GM19328 (cell line): ENCODE data around the gene EMILIN2.

Experiments used
- ATAC-seq: cut with Tn5 transposase; IDR thresholded peaks from one replicate; pipeline ENCODE4 v1.9.1; 2021; ENCODE audit warnings: mild to moderate bottlenecking, moderate library complexity; ENCODE audit not compliant: unreplicated experiment

The EMILIN2 gene

GRCh38 chr18:2948038-2948437 lies 101.2 kb downstream of the EMILIN2 start:
- ATAC-seq, result no peak

- no peak for ATAC-seq
Observed at GRCh38 chr18:2952605-2953004, 105.8 kb downstream of the EMILIN2 start.

DNA sequence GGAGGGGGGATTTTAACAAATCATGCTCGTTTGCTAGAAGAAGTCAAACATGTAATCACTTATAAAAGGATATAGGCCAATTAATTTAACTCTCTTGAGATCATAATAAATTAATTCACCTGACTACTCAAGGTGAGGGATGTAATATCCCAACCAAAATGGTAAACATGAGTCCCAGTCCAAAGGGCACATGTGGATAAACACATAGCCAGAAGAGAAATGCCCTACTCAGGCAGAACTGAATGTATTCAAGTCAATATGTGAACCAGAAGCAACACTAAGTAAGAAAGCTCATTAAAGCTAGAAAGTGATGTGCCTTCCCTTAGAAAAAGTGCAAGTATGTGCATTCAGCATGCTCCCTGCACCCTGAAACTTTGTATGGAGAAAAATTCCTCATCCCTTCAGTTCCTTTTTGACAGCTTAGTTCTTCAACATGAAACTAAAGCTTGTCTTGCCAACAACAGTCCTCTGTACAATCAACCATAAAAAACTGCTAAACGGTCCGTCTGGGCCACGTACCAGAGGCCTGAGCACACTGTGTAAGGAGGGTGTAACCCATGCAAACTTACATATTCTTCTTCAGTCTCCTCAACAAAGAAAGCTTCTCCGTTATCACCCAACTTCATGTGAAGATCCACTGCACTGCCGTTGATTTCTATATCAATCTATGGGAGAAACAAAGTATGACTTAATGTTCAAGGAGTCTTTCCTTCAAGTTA lies 107.3 kb downstream of the EMILIN2 start:
- ATAC-seq, result no peak

DNA sequence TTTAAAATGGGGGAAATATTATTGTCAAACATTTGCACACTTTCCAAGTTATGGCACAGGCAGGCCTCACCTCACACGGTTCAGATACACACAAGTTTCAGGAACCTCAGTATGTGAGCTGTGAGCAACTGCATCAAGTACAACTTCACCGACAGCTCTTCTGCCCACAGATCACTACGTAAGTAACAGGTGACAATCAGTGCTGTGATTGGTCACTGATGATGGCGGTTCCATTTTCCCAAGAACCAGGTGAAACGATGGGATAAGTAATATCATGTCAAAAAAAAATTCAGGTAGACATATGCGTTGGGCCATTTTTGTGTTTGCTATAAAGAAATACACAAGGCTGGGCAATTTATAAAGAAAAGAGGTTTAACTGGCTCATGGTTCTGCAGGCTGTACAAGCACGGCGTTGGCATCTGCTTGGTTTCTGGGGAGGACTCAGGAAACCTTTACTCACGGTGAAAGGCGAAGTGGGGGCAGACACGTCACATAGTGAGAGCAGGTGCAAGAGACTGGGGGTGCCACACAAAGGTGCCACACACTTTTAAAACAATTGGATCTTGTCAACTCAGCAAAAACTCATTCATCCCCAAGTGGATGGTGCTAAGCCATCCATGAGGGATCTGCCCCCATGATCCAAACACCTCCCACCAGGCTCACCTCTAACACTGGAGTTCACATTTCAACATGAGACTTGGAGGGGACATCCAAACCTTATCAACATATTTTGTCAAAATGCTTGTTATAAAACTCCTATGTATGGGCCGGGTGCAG lies 108.3 kb downstream of the EMILIN2 start:
- no peak for ATAC-seq

- no peak for ATAC-seq
Observed at GRCh38 chr18:2956056-2956455, 109.2 kb downstream of the EMILIN2 start.

DNA sequence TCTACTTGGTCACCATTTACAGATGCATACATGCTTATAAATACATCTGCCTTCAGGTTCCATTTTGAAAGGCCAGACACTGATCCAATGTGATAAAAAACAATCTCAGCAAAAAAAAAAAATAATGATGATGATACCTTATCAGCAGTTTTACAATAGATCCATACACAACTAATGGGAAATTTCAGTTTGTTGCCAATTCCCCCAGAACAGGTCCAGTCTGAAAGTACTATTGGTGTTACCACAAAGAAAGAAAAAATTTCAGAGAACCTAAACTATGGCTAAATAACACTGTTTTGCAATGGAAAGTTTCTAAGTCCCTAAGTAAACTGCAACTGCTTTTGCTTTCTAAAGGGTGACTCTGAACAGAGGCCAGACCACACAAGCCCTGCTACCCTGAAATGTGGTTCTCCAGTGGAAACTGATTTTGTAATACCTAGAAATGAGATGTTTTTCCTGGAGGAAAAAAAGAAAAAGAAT lies 112.1 kb downstream of the EMILIN2 start:
- peak; percentile 46 for ATAC-seq

GRCh38 chr18:2959341-2959740 lies 112.5 kb downstream of the EMILIN2 start:
- ATAC-seq, result no peak

GRCh38 chr18:2960983-2961696 lies 114.3 kb downstream of the EMILIN2 start:
- no peak for ATAC-seq

DNA sequence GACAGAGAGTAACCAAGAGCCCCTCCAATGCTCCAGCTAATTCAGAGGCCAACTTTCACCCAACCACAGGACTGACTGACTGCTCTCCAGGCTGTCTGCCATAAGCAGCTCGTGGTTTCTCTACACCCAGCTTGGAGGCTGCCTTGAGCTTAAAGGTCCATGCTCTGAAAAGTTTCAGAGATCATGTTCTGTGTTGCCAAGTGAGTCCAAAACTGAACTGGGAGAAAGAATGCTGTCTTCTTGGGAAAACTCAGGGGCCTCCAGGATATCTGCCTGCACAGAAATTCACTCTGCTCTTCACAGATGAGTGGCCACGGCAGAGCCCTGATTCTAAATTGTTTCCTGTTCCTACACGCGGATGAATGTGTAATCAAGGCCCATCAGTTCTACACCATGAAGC lies 115.0 kb downstream of the EMILIN2 start:
- ATAC-seq, result no peak

DNA sequence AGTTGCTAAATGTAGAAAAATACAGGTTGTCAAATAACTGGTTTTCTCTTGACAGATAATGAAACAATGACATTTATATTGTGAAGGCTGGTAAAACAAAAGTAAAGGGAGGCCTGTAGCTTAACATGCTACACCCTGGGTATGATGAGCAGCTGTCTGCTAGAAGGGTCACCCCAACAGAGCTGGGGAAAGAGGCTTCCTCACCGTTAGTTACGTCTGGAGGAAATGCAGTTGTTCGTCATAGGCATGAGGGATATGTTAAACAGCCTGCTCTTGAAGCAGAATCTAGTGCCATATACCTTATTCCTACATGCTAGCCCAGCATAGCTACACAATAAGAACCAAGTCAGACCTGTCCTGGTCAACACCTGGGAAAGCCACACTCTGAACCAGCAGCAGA lies 116.2 kb downstream of the EMILIN2 start:
- ATAC-seq, result no peak

DNA sequence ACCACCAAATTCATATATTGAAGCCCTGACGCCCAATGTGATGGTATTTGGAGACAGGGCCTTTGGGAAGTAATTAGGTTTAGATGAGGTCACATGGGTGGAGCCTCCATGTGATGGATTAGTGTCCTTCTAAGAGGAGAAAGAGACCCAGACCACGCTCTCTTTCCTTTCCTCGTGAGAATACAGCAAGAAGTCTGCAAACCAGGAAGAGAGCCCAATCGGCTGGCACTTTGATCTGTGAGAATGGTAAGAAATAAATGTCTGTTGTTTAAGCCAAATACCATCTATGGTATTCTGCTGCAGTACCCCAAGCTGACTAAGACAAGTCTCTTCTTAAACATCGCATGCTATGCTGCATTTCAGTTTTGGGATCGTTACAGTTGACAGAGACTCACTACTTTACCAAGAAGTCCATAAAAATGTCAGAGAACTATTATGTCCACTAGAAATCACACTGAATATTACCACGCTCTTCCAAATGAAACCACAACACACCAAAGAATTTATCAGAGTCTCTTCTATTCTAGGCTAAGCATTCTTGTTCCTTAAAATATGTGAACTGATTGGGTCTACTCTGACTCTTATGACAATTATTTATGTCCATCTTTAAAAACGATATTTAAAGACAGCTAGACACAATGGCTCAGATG lies 117.7 kb downstream of the EMILIN2 start:
- no peak for ATAC-seq
